Measurements from ENCODE around the gene ZCCHC7. TPM values are rescaled to one million over a fixed set of nuclear protein-coding genes. Genes with fewer than 3 reads are reported as not detected.

Gene ZCCHC7
- total and polyA plus RNA-seq, 2 donors (not counting 3 experiments of a cell fraction or from before 2014, with no cell fraction given), result 7.4 to 14.8 TPM

- Histone ChIP-seq H3K4me3 (replicated peaks in 1 of 3; ENCODE audit: insufficient read depth in 1 of 3, low read depth in 1 of 3, low read length in 3 of 3) (no peak overlapping the region), H3K9me3 (replicated peaks; ENCODE audit: control insufficient read depth, insufficient read depth, low read length) (no peaks in the 10 kb centered on the region), H3K4me1 (ENCODE audit: control insufficient read depth, extremely low read depth, insufficient read depth, low read length) (no peaks in the 10 kb centered on the region), H3K9ac (replicated peaks; ENCODE audit: extremely low read depth, insufficient read depth, low read length) (no peak overlapping the region), H2AFZ (ENCODE audit: low read depth, low read length) (no peak overlapping the region), H3K79me2 (ENCODE audit: control insufficient read depth, insufficient read depth, low read length) (no peaks in the 10 kb centered on the region), H4K20me1 (replicated peaks; ENCODE audit: control insufficient read depth, extremely low read depth, insufficient read depth, low read length) (no peaks in the 10 kb centered on the region), H3K27me3 (ENCODE audit: control insufficient read depth in 2 of 2, insufficient read depth in 2 of 2, low read length in 2 of 2) (no peaks in the 10 kb centered on the region), H3K4me2 (ENCODE audit: insufficient read depth, low read length) (no peak overlapping the region), H3K27ac (ENCODE audit: insufficient read depth, low read depth, low read length) (no peak overlapping the region), H3K36me3 (ENCODE audit: control insufficient read depth in 2 of 2, extremely low read depth in 1 of 2, insufficient read depth in 2 of 2, low read length in 2 of 2) (no peaks in the 10 kb centered on the region), H3K9me1 (replicated peaks; ENCODE audit: control insufficient read depth, extremely low read depth, insufficient read depth, low read length) (no peaks in the 10 kb centered on the region)
- FAIRE-seq (no peak), DNase-seq (ENCODE audit: low read depth, low spot score) (no peak)
- no peak for TF ChIP-seq CTCF (IDR thresholded peaks at IDR 0.05; ENCODE audit: extremely low read depth in 1 of 2, insufficient read depth in 1 of 2, low read depth in 1 of 2, low read length in 2 of 2)
- TF ChIP-seq MYC (IDR thresholded peaks at IDR 0.05; ENCODE audit: low read depth, low read length), result no peak
- BruUV-seq (replicated peaks), result no TSS peak
- intact Hi-C loops (cut with micrococcal nuclease), result no loop called here
- CTCF ChIA-PET, result interaction anchor here (0.9 to 1.6 kb wide), 6 partner anchors 8 to 342 kb away, joined by 3 to 4 read pairs (median 4); no protein-coding TSS in a partner anchor
- dilution Hi-C loops (cut with MboI; ENCODE audit: extremely low pct_ligation_motif_present, low sequenced_read_pairs), result no loop called here
- POLR2A ChIA-PET, result no interaction called here
Measured at GRCh38 chr9:37337301-37337890, 217.0 kb downstream of the ZCCHC7 start.

GRCh38 chr9:37338218-37338617 lies 217.8 kb downstream of the ZCCHC7 start:
- Histone ChIP-seq H3K9me3 (replicated peaks; ENCODE audit: control insufficient read depth, insufficient read depth, low read length) (no peaks in the 10 kb centered on the region), H4K20me1 (replicated peaks; ENCODE audit: control insufficient read depth, extremely low read depth, insufficient read depth, low read length) (no peaks in the 10 kb centered on the region), H3K27me3 (ENCODE audit: control insufficient read depth in 2 of 2, insufficient read depth in 2 of 2, low read length in 2 of 2) (no peaks in the 10 kb centered on the region), H3K9ac (replicated peaks; ENCODE audit: extremely low read depth, insufficient read depth, low read length) (no peak overlapping the region), H3K4me2 (ENCODE audit: insufficient read depth, low read length) (no peak overlapping the region), H3K79me2 (ENCODE audit: control insufficient read depth, insufficient read depth, low read length) (no peaks in the 10 kb centered on the region), H3K4me1 (ENCODE audit: control insufficient read depth, extremely low read depth, insufficient read depth, low read length) (no peaks in the 10 kb centered on the region), H3K36me3 (ENCODE audit: control insufficient read depth in 2 of 2, extremely low read depth in 1 of 2, insufficient read depth in 2 of 2, low read length in 2 of 2) (no peaks in the 10 kb centered on the region), H2AFZ (ENCODE audit: low read depth, low read length) (no peak overlapping the region), H3K4me3 (replicated peaks in 1 of 3; ENCODE audit: insufficient read depth in 1 of 3, low read depth in 1 of 3, low read length in 3 of 3) (no peak overlapping the region), H3K27ac (ENCODE audit: insufficient read depth, low read depth, low read length) (no peak overlapping the region), H3K9me1 (replicated peaks; ENCODE audit: control insufficient read depth, extremely low read depth, insufficient read depth, low read length) (no peaks in the 10 kb centered on the region)
- FAIRE-seq, result no peak
- ChIA-PET POLR2A (no interaction called here), CTCF (interaction anchor here (0.9 to 1.6 kb wide), 5 partner anchors 9 to 343 kb away, joined by 3 to 4 read pairs (median 4); no protein-coding TSS in a partner anchor)
- DNase-seq (ENCODE audit: low read depth, low spot score), result no peak
- intact Hi-C loops (cut with micrococcal nuclease) (no loop called here), dilution Hi-C loops (cut with MboI; ENCODE audit: extremely low pct_ligation_motif_present, low sequenced_read_pairs) (no loop called here)
- no TSS peak for BruUV-seq (replicated peaks)
- TF ChIP-seq, protein P1, sequence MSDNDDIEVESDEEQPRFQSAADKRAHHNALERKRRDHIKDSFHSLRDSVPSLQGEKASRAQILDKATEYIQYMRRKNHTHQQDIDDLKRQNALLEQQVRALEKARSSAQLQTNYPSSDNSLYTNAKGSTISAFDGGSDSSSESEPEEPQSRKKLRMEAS (IDR thresholded peaks at IDR 0.05; ENCODE audit: insufficient read depth, insufficient read length), result no peak
- TF ChIP-seq CTCF (IDR thresholded peaks at IDR 0.05; ENCODE audit: extremely low read depth in 1 of 2, insufficient read depth in 1 of 2, low read depth in 1 of 2, low read length in 2 of 2), result no peak
- no peak for TF ChIP-seq POLR2AphosphoS5 (IDR thresholded peaks at IDR 0.05; ENCODE audit: insufficient read depth, low read depth, low read length)
- TF ChIP-seq FOS (IDR thresholded peaks at IDR 0.05; ENCODE audit: borderline replicate concordance, insufficient read depth, low read length), result no peak
- no peak for TF ChIP-seq JUN (IDR thresholded peaks at IDR 0.05; ENCODE audit: borderline replicate concordance, insufficient read depth, insufficient read length, low read depth)
- TF ChIP-seq MYC (IDR thresholded peaks at IDR 0.05; ENCODE audit: low read depth, low read length), result no peak
- TF ChIP-seq GATA2 (IDR thresholded peaks at IDR 0.05; ENCODE audit: insufficient read depth, insufficient read length, low read depth, low read length), result no peak
- TF ChIP-seq EZH2 (IDR thresholded peaks at IDR 0.05; ENCODE audit: borderline replicate concordance, low read depth, low read length, severe bottlenecking), result no peak
- TF ChIP-seq POLR2A (IDR thresholded peaks at IDR 0.05; ENCODE audit: low read depth, low read length), result no peak
